ENCODE results near the gene SEMA4G.

SEMA4G gene

DNA sequence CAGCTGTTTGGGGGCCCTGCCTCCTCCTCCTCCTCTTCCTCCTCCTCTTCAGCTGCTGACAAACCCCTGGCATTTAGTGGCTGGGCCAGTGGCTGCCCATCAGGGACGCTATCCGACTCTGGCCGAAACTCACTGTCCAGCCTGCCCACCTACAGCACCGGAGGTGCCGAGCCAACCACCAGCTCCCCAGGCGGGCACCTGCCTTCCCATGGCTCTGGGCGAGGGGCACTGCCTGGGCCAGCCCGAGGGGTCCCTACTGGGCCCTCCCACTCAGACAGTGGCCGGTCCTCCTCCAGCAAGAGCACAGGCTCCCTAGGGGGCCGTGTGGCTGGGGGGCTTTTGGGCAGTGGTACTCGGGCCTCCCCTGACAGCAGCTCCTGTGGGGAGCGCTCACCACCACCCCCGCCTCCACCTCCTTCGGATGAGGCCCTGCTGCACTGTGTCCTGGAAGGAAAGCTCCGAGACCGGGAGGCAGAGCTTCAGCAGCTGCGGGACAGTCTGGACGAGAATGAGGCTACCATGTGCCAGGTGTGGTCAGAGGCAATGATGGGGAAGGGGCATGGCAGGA is 34.4 kb downstream of the SEMA4G start:
- no peak overlapping the region for H3K4me3 ChIP-seq (ENCODE audit: low read depth, low read length)
- TF ChIP-seq, protein P1, sequence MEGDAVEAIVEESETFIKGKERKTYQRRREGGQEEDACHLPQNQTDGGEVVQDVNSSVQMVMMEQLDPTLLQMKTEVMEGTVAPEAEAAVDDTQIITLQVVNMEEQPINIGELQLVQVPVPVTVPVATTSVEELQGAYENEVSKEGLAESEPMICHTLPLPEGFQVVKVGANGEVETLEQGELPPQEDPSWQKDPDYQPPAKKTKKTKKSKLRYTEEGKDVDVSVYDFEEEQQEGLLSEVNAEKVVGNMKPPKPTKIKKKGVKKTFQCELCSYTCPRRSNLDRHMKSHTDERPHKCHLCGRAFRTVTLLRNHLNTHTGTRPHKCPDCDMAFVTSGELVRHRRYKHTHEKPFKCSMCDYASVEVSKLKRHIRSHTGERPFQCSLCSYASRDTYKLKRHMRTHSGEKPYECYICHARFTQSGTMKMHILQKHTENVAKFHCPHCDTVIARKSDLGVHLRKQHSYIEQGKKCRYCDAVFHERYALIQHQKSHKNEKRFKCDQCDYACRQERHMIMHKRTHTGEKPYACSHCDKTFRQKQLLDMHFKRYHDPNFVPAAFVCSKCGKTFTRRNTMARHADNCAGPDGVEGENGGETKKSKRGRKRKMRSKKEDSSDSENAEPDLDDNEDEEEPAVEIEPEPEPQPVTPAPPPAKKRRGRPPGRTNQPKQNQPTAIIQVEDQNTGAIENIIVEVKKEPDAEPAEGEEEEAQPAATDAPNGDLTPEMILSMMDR (IDR thresholded peaks at IDR 0.05; ENCODE audit: low read depth, low read length): no peak

- H3K4me3 ChIP-seq (ENCODE audit: low read depth, low read length): no peak overlapping the region
- TF ChIP-seq, protein P1 (IDR thresholded peaks at IDR 0.05; ENCODE audit: low read depth, low read length): no peak
Observed at GRCh38 chr10:101005361-101005760, 36.1 kb downstream of the SEMA4G start.

DNA sequence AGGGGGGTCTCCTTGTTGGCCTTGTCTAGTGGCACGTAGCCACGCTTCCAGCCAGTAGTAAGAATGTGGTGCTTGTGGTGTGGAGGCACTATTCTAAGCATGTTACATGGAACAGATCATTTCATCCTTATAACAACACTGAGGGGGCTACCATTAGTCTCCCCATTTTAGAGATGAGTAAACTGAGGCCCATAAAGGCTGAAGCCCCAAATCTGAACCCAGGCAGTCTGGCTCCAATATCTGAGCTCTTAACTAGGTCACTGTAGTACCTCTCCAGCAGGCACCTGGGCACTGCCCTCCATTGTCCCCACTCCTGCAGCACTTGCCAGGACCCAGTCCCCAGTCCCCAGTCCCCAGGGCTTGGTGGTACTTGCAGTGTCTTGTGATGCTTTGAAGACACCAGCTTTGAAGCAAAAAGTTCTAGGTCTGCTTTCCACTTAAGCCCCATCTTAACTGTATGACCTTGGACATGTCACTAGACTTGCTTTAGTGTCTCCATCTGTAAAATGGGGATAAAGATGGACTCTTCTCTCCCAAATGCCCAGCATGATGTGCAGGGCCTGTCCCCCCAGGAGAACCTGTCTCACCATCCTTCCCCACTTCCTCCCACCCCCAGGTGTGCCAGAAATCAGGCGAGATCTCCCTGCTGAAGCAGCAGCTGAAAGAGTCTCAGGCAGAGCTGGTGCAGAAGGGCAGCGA is 36.7 kb downstream of the SEMA4G start:
- TF ChIP-seq, protein P1 (IDR thresholded peaks at IDR 0.05; ENCODE audit: low read depth, low read length): no peak

DNA sequence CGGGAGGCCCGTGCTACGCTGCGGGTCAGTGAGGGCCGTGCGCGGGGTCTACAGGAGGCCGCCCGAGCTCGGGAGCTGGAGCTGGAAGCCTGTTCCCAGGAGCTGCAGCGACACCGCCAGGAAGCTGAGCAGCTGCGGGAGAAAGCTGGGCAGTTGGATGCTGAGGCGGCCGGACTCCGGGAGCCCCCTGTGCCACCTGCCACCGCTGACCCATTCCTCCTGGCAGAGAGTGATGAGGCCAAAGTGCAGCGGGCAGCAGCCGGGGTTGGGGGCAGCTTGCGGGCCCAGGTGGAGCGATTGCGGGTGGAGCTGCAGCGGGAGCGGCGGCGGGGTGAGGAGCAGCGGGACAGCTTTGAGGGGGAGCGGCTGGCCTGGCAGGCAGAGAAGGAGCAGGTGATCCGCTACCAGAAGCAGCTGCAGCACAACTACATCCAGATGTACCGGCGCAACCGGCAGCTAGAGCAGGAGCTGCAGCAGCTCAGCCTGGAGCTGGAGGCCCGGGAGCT is 37.3 kb downstream of the SEMA4G start:
- TF ChIP-seq, protein P1 (IDR thresholded peaks at IDR 0.05; ENCODE audit: low read depth, low read length): no peak
- H3K4me3 ChIP-seq (ENCODE audit: low read depth, low read length): no peak overlapping the region

More for the DNA sequence above, 36.7 kb downstream of the SEMA4G start:
- no peak overlapping the region for H3K4me3 ChIP-seq (ENCODE audit: low read depth, low read length)

DNA sequence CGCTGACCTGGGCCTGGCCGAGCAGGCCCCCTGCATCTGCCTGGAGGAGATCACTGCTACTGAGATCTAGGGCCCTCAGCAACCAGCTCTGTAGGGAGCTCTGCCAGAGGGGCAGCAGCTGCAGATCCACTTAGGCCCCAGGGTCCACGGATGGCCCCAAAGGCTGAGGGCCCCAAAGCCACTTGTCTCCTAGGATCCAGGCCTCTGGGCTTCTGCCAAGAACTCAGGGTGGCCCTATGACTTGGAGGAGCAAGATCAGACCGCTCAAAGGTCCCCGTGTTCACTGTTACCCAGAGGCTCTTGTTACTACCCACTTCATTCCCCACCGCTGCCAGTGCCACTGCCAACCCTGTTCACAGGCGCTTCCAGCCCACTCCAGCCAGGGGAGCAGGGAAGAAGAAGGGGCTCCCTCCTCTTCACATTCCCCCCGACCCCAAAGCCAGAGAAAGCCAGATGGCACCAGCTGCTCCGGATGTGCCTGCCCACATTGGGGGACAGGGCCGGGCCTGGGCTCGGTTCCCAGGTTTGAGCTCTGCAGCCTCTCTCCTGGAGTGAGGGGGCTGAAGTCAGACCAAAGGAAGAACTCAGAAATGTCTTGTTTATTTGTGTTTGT is 37.9 kb downstream of the SEMA4G start:
- H3K4me3 ChIP-seq (ENCODE audit: low read depth, low read length): no peak overlapping the region
- TF ChIP-seq, protein P1 (IDR thresholded peaks at IDR 0.05; ENCODE audit: low read depth, low read length): no peak

- TF ChIP-seq, protein P1 (IDR thresholded peaks at IDR 0.05; ENCODE audit: low read depth, low read length): no peak
- H3K4me3 ChIP-seq (ENCODE audit: low read depth, low read length): no peak overlapping the region
Observed at GRCh38 chr10:101007915-101008822, 38.9 kb downstream of the SEMA4G start.
